DMS 273 treated with DMSO at 0.1 percent for 48 hours (cell line): Measurements from ENCODE around the gene TAF1D.
A peak's percentile ranks its signal among the peaks of the same experiment; 100 is the strongest.
"Not testable (repeated sequence)": the region's sequence is repeated elsewhere in the genome, so short reads cannot be mapped to it uniquely, and the experiment has no call there.

ENCODE experiments used
- DNase-seq: peaks from one replicate; lab custom pipeline; 2025; lab: John Stamatoyannopoulos, UW

TAF1D gene

GRCh38 chr11:93741094-93741881 is at the start of gene TAF1D, which contains the start of gene C11orf54:
Gene TAF1D (minus strand): TSS chr11:93741495. CDS start chr11:93739304, 2,191 bp downstream.
Gene C11orf54 (plus strand): TSS chr11:93741672. CDS start chr11:93747394, 5,722 bp downstream.
- DNase-seq: peak; percentile 88

GRCh38 chr11:93784935-93785360 is 43.7 kb upstream of the TAF1D start:
- no peak for DNase-seq

GRCh38 chr11:93784145-93784934 is 43.0 kb upstream of the TAF1D start, which contains the start of gene MED17:
Gene MED17 (plus strand): TSS chr11:93784282. CDS start chr11:93784514, 232 bp downstream.
- peak; percentile 71 for DNase-seq

GRCh38 chr11:93783765-93784144 is 42.5 kb upstream of the TAF1D start:
- DNase-seq: no peak

- no peak for DNase-seq
Observed at GRCh38 chr11:93783362-93783761, 42.1 kb upstream of the TAF1D start.

GRCh38 chr11:93775289-93775688 is 34.0 kb upstream of the TAF1D start:
- peak; percentile 1 for DNase-seq

GRCh38 chr11:93774560-93774959 is 33.3 kb upstream of the TAF1D start:
- DNase-seq: not testable (repeated sequence)

- DNase-seq: no peak
Observed at GRCh38 chr11:93773601-93774200, 32.4 kb upstream of the TAF1D start.

GRCh38 chr11:93773045-93773477 is 31.8 kb upstream of the TAF1D start:
- no peak for DNase-seq

- no peak for DNase-seq
Observed at GRCh38 chr11:93772123-93772522, 30.8 kb upstream of the TAF1D start.

- DNase-seq: no peak
Observed at GRCh38 chr11:93770160-93770559, 28.9 kb upstream of the TAF1D start.

GRCh38 chr11:93767018-93767417 is 25.7 kb upstream of the TAF1D start:
- DNase-seq: no peak

GRCh38 chr11:93766504-93766903 is 25.2 kb upstream of the TAF1D start:
- no peak for DNase-seq

- no peak for DNase-seq
Observed at GRCh38 chr11:93765551-93765950, 24.3 kb upstream of the TAF1D start.

- DNase-seq: no peak
Observed at GRCh38 chr11:93761910-93762309, 20.6 kb upstream of the TAF1D start.

GRCh38 chr11:93759123-93759522 is 17.8 kb upstream of the TAF1D start:
- not testable (repeated sequence) for DNase-seq

GRCh38 chr11:93757924-93758865 is 16.9 kb upstream of the TAF1D start:
- no peak for DNase-seq

GRCh38 chr11:93757301-93757700 is 16.0 kb upstream of the TAF1D start:
- DNase-seq: no peak

GRCh38 chr11:93756748-93757147 is 15.5 kb upstream of the TAF1D start:
- DNase-seq: no peak

- no peak for DNase-seq
Observed at GRCh38 chr11:93753241-93753640, 11.9 kb upstream of the TAF1D start.

- DNase-seq: no peak
Observed at GRCh38 chr11:93751001-93751400, 9.7 kb upstream of the TAF1D start.
